ENCODE measurements around the gene FOLR2.

The FOLR2 gene

DNA sequence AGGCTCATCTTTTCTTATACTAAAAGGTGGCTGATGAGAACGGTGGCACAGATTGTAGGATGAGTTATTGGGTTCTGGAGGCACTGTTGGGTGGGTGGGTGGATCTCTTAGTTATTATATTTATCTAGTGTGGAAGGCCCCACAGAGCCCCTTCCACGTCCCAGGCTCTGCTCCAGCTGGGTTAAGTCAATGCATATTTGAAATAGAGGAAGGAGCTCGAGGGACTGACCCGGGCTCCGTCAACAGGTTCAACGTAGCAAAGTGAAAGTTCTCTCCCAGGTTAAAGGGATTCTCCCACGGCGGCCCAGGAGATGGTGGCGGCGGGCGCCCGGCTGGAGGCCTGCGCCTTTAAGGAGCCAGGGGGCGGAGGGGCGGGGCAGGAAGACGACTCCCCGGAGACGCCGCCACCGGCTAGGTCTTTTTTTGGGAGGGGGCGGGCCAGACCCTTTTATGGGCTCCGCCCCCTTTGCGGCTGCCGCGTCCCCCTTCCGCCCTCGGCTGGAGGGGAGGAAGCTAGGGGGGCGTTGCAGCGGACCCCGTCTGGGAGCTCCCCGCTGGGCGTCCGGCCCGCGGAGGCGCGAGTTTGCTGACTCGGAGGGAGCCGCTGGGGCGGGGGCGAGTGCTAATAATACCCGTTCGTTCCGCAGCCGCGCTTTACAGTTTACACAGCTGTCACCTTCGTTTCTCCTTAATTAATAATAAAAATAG is 6.5 kb downstream of the FOLR2 start:
- no peak for TF ChIP-seq CTCF (IDR thresholded peaks at IDR 0.05)

DNA sequence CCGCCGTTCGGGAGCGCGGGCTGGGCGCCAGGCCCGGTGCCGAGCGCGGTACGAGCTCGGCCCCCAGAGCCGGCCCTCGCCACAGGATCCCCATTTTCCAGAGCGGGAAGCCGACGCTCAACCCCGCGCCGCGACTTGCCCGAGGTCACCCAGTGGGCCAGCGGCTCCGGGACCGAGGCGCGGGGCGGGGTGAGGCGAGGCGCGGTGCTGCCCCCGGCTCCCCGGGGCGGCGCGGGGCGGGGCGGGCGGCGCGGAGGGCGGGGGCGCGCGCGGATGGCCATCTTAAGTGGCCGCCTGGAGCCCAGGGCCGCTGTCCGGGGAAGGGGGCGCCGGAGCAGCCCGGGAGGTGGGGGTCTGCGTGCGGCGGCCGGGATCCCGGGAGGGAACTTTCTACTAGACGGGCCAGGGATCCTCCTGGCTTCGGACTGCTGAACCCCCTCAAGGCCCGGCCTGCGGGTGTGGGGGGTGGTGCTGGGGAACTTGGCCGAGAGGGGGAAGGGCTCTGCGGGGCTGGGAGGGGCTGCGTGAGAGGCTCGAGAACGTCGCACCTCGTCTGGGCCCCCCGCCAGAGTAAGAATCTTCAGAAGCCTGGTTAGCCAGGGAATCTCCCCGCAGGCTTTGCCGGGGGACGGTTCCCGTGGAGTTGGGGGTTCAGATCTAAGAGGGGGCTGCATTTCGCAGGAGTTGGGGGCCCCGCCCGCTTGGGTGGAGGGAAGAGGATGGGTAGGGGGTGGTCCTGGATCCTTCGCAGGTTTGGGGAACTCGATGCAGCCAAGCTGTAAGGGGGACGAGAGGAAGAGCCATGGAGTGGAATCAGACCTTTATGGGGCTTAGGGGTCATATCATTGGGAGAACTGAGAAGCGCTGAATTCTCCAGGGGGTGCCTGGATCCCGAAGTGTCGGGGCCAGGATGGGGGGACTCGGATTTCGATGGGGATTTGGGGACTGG is 7.3 kb downstream of the FOLR2 start:
- no peak for TF ChIP-seq CTCF (IDR thresholded peaks at IDR 0.05)

DNA sequence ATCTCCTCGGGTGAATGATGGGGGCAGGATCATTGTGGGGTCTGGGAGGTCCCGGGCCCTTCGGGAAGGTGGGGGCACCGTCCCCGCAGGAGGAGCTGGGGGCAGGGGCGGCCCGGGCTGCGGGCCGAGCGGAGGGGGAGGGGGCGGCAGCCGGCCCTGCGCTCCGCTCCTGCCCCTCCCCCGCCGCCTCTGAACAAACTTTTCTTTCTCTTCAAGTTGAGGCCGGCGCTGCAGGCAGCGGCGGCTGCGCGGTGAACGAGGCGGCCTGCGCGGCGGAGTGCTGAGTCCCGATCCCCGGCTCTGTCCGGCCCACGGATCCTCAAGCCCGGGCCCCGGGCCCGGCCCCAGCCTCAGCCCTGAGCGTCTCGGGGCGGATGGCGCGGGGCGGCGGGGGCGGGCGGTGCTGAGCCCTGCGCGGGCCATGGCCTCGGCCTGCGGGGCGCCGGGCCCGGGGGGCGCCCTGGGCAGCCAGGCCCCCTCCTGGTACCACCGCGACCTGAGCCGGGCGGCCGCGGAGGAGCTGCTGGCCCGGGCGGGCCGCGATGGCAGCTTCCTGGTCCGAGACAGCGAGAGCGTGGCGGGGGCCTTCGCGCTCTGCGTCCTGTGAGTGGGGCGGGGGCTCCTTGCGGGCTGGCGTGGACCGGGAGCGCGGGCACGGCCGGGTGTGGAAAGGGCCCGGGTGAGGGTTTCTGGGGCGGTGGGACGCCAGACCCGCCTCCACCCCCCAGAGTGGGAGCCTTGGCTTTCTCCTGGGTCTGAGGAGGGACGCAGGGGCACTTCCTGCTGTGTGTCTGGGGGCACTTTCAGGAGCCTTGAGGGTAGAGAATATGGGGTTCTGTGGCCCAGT is 8.2 kb downstream of the FOLR2 start, which contains the start of gene INPPL1:
TSS of gene INPPL1 (plus strand) at position 204 of the 847 bp plus-strand sequence. CDS start at position 422, 218 bp downstream.
- TF ChIP-seq CTCF (IDR thresholded peaks at IDR 0.05) = no peak

DNA sequence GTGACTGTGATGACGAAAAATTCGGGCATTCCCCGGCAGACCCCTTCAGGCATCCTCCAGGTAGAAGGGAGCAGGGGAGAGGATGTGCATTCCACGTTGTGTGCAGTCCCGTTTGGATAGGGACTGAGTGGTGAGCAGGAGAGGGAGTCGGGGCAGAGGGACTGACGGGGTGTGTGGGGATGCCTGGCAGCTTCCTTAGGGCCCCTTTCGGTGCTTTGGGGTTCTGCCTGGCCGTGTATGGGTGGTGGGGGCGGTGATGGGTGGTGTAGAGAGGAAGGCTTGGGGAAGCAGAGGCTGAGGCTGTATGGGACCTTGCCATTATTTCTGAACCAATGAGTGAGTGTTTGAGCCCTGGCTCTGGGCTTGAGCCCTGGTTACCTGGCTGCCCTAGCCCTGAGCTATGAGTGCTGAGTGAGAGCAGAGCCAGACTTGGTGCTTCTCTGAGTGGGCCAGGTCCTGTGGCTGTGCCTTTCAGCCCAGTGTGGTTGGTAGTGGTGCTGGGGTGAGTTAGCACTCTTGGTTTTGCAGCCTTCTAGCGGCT is 8.9 kb downstream of the FOLR2 start:
- no peak for TF ChIP-seq CTCF (IDR thresholded peaks at IDR 0.05)

DNA sequence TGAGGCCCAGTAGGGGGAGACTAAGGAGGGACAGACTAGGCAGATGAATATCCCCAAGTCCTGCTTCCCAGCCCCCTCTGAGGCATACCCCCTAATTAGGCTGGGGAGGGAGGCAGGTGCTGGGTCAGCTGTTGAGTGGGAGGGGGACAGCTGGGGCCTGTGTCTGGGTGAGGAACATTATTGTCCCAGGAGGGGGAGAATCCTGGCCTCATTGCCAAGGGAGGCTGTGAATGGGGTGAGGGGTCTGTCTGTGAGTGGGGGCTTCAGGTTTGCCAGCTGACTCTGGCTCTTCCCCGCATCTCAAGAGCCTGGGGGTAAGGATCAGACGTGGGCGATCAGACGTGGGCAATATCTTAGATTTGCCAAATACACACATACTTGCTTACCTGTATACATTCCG is 10.1 kb downstream of the FOLR2 start:
- no peak for TF ChIP-seq CTCF (IDR thresholded peaks at IDR 0.05)

DNA sequence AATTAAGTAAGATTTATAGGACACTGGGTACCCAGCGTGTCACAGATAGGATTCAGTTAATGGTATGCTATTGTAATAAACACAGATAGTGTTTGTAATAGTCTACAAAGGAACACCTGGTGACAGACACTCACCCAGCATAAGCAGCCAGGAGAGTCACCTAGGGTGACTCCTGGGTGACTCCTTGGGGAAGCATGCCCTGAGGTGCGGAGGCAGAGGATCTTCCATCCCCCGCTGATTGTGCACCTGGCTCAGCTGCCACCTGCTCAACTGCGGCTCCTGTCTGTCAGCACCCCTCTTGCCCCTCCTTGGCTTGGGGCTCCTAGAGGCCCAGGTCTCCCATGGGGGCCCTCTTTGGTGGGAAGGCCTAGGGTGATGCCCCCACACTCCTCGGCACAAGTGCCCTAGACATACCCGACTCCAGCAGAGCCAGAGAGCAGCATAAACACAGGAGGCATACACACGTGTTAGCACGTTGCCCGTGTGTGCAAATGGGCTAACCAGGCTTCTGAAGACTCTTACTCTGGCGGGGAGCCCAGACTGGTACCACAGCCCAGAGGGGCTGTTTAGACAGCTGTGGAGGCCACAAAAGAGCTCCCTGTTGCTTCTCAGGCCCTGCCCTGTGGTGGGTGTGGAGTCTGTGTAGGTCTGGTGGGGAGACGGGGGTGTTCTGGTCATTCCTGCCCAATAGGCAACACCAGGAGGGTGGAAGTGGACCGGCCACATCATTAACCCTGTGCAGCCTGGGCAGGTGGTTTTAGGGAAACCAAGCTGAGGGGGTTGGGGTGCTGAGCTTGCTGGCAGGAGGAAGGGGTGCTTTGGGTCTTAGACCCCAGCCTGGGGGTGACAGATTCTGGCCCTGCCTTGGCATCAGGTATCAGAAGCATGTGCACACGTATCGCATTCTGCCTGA is 11.0 kb downstream of the FOLR2 start:
- no peak for TF ChIP-seq CTCF (IDR thresholded peaks at IDR 0.05)
